ENCODE results near the gene IGF2R. TPM values are rescaled to one million over a fixed set of nuclear protein-coding genes. Genes with fewer than 3 reads are reported as not detected.

The IGF2R gene
- total and polyA plus RNA-seq, 2 of the 13 experiments (the other 11 are each of a cell fraction or from before 2014, with no cell fraction given), result 38.3 to 70.0 TPM

- ATAC-seq (no peak), FAIRE-seq (no peak), DNase-seq (ENCODE audit: low spot score) (no peak)
- H3K27me3 ChIP-seq (ENCODE audit: control insufficient read depth in 1 of 2, insufficient read depth in 2 of 2, low read length in 2 of 2), result no peaks in the 10 kb centered on the region
- intact Hi-C loops (cut with micrococcal nuclease; ENCODE audit: unreplicated experiment), result no loop called here
- TF ChIP-seq RBM22 (optimal IDR thresholded peaks at IDR 0.05; ENCODE audit: low read length) (peak; percentile 14), ZNF704 (CRISPR knock-in tag; IDR thresholded peaks at IDR 0.05; ENCODE audit: borderline replicate concordance) (no peak)
- no peaks in the 10 kb centered on the region for H3K36me3 ChIP-seq (replicated peaks in 1 of 2; ENCODE audit: control insufficient read depth in 1 of 2, insufficient read depth in 2 of 2, low read length in 2 of 2)
- H3K9me3 ChIP-seq (ENCODE audit: low read length), result no peaks in the 10 kb centered on the region
- no peak overlapping the region for H2AFZ ChIP-seq (ENCODE audit: low read length)
- no peak overlapping the region for H3K9ac ChIP-seq (ENCODE audit: insufficient read depth, low read depth, low read length)
- H4K20me1 ChIP-seq (ENCODE audit: insufficient read depth, low read length), result no peaks in the 10 kb centered on the region
- no peak overlapping the region for H3K4me2 ChIP-seq (ENCODE audit: low read depth, low read length)
- POLR2A ChIA-PET, result no interaction called here
- H3K4me3 ChIP-seq (replicated peaks in 1 of 3; ENCODE audit: insufficient read depth in 1 of 3, low read depth in 2 of 3, low read length in 3 of 3), result no peak overlapping the region
- WGBS (ENCODE audit: low lambda C conversion rate), result 97% methylated on average over 5 of the region's 5 CpGs
- no TSS peak for BruUV-seq (replicated peaks)
- peaks cover 67% of the 10 kb centered on the region for H3K4me1 ChIP-seq (ENCODE audit: insufficient read depth, low read length)
- no peak overlapping the region for H3K27ac ChIP-seq (ENCODE audit: extremely low read length, insufficient read depth, low read length)
- in situ Hi-C loops (cut with HindIII; ENCODE audit: extremely low pct_ligation_motif_present, low pct_unique_long_range_greater_than_20kb), result no loop called here
- CTCF ChIA-PET (ENCODE audit: low intra/inter-chr PET ratio, low total read pairs), result no interaction called here
- no peaks in the 10 kb centered on the region for H3K79me2 ChIP-seq (ENCODE audit: insufficient read depth, low read length)
Observed at GRCh38 chr6:160122744-160123143, 153.9 kb downstream of the IGF2R start.

- H2AFZ ChIP-seq (ENCODE audit: low read length), result no peak overlapping the region
- H3K4me2 ChIP-seq (ENCODE audit: low read depth, low read length), result no peak overlapping the region
- intact Hi-C loops (cut with micrococcal nuclease; ENCODE audit: unreplicated experiment) (no loop called here), in situ Hi-C loops (cut with HindIII; ENCODE audit: extremely low pct_ligation_motif_present, low pct_unique_long_range_greater_than_20kb) (no loop called here)
- H3K4me1 ChIP-seq (ENCODE audit: insufficient read depth, low read length), result peaks cover 78% of the 10 kb centered on the region
- TF ChIP-seq ZMYM3 (CRISPR knock-in tag; IDR thresholded peaks at IDR 0.05) (peak; percentile 16; the same call in 1 of the 2 replicates), HES4 (CRISPR knock-in tag; IDR thresholded peaks at IDR 0.05; ENCODE audit: borderline replicate concordance) (0 out of 2 replicates have a peak, but pooled peaks have one; percentile 27), ZNF343 (CRISPR knock-in tag; IDR thresholded peaks at IDR 0.05) (no peak)
- no peak overlapping the region for H3K9ac ChIP-seq (ENCODE audit: insufficient read depth, low read depth, low read length)
- H4K20me1 ChIP-seq (ENCODE audit: insufficient read depth, low read length), result no peaks in the 10 kb centered on the region
- no peak overlapping the region for H3K27ac ChIP-seq (ENCODE audit: extremely low read length, insufficient read depth, low read length)
- no peaks in the 10 kb centered on the region for H3K27me3 ChIP-seq (ENCODE audit: control insufficient read depth in 1 of 2, insufficient read depth in 2 of 2, low read length in 2 of 2)
- H3K9me3 ChIP-seq (ENCODE audit: low read length), result no peaks in the 10 kb centered on the region
- DNase-seq (ENCODE audit: low spot score) (no peak), ATAC-seq (no peak), FAIRE-seq (no peak)
- no peaks in the 10 kb centered on the region for H3K79me2 ChIP-seq (ENCODE audit: insufficient read depth, low read length)
- POLR2A ChIA-PET, result no interaction called here
- CTCF ChIA-PET (ENCODE audit: low intra/inter-chr PET ratio, low total read pairs), result no interaction called here
- WGBS (ENCODE audit: low lambda C conversion rate), result 86% methylated on average over 2 of the region's 2 CpGs
- H3K36me3 ChIP-seq (replicated peaks in 1 of 2; ENCODE audit: control insufficient read depth in 1 of 2, insufficient read depth in 2 of 2, low read length in 2 of 2), result no peaks in the 10 kb centered on the region
- H3K4me3 ChIP-seq (replicated peaks in 1 of 3; ENCODE audit: insufficient read depth in 1 of 3, low read depth in 2 of 3, low read length in 3 of 3), result no peak overlapping the region
- no TSS peak for BruUV-seq (replicated peaks)
Observed at GRCh38 chr6:160124007-160124406, 155.1 kb downstream of the IGF2R start.

Data from HepG2 (cell line).